Skeletal muscle tissue (tissue), 4 donors: ENCODE results near the gene S100A8. TPM values are rescaled to one million over a fixed set of nuclear protein-coding genes. Genes with fewer than 3 reads are reported as not detected.
"Not testable (repeated sequence)": the region's sequence is repeated elsewhere in the genome, so short reads cannot be mapped to it uniquely, and the experiment has no call there.

Experiments
- H3K27ac ChIP-seq: one replicate; pipeline ENCODE4 v1.7.0; 2013; ENCODE audit warnings: mild to moderate bottlenecking, low read depth, low read length, inconsistent platforms
- H3K27me3 ChIP-seq, 3 donors: one replicate each; pipeline ENCODE4 v1.7.0; 2013; ENCODE audit warnings: low read length in 3 of 3; ENCODE audit not compliant: control insufficient read depth in 3 of 3, insufficient read depth in 3 of 3
- H3K36me3 ChIP-seq, 3 donors: one replicate each; pipeline ENCODE4 v1.7.0; 2013; ENCODE audit warnings: low read length in 3 of 3; ENCODE audit not compliant: control insufficient read depth in 3 of 3, insufficient read depth in 3 of 3
- H3K4me1 ChIP-seq, 3 donors: one replicate each; pipeline ENCODE4 v1.7.0; 2013; ENCODE audit warnings: low read length in 3 of 3, mild to moderate bottlenecking in 3 of 3; ENCODE audit not compliant: control insufficient read depth in 3 of 3, insufficient read depth in 3 of 3
- H3K4me3 ChIP-seq, 3 donors: one replicate each; pipeline ENCODE4 v1.7.0; 2013; ENCODE audit warnings: low read length in 3 of 3
- H3K9ac ChIP-seq, 3 donors: one replicate each; pipeline ENCODE4 v1.7.0; 2013; ENCODE audit warnings: low read length in 3 of 3, mild to moderate bottlenecking in 3 of 3, moderate library complexity in 2 of 3, low read depth in 1 of 3
- H3K9me3 ChIP-seq, 3 donors: one replicate each; pipeline ENCODE4 v1.7.0; 2013; ENCODE audit warnings: low read length in 3 of 3; ENCODE audit not compliant: control insufficient read depth in 3 of 3
- total RNA-seq: library from RNA; depleted of rRNA; stranded (reverse); fragments of >200 nt; gene quantifications from one replicate; pipeline ENCODE4 v1.2.3, GENCODE V29; 2014
- donor health status: Osteomylitis.

Gene S100A8
- total RNA-seq, 1 donor from 2014 or later: 67.3 TPM

- Histone ChIP-seq H3K36me3 (no peaks in the 10 kb centered on the region), H3K9ac (no peak overlapping the region), H3K9me3 (no peaks in the 10 kb centered on the region), H3K27ac (no peak overlapping the region), H3K4me1 (no peaks in the 10 kb centered on the region), H3K27me3 (peaks cover 33 to 45% (median 41%) of the 10 kb centered on the region in 3 donors), H3K4me3 (no peak overlapping the region)
Observed at GRCh38 chr1:153349363-153350320, 41.2 kb downstream of the S100A8 start.

DNA sequence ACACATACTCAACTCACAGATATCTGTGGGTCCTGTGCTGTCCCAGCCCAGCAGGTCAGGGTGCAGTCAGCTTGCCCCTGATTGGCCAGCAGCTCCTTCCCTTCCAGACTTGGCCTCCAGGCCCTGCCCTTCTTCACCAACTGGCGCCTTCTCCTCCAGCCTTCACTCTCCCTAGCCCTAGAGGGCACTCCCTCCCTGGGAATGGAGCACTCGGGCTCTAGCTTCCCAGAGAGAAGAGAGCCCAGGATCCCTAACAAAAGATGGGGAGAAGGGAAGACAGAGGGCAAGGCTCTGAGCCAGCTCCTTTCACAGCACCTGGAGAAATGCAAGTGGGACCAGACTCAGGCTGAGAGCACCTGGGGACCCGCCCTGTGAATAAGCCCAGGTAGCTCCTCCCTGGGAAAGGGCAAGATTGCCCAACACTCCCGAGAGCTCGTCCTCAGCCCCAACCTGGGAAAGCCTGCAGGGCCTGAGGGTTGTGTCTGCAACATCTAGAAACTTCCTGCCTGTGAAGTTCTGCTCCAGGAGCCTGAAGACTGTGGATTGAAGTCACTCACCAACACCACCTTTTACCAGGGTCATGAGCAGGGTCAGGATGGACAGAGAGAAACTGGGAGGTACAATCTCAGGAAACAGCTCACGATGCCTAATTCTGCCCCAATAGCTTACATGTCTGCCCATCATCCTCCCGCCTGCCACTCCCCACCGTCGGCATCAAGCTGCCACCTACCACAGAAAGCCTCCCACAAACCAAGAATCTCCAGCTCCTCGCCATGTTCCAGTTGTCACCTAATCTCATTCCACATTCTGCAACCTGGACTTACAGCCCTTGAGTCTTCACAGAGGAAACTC lies 42.1 kb downstream of the S100A8 start, which contains the start of gene PGLYRP4:
PGLYRP4 (minus strand) TSS at position 331 of the 852 bp plus-strand sequence. CDS start 909 bp downstream, outside the sequence.
- Histone ChIP-seq H3K4me1 (no peaks in the 10 kb centered on the region), H3K27ac (no peak within 1 kb of the TSS), H3K9me3 (no peaks in the 10 kb centered on the region), H3K9ac (no peak within 1 kb of the TSS), H3K27me3 (peaks cover 37 to 51% (median 45%) of the 10 kb centered on the region in 3 donors), H3K4me3 (no peak within 1 kb of the TSS), H3K36me3 (no peaks in the 10 kb centered on the region)

DNA sequence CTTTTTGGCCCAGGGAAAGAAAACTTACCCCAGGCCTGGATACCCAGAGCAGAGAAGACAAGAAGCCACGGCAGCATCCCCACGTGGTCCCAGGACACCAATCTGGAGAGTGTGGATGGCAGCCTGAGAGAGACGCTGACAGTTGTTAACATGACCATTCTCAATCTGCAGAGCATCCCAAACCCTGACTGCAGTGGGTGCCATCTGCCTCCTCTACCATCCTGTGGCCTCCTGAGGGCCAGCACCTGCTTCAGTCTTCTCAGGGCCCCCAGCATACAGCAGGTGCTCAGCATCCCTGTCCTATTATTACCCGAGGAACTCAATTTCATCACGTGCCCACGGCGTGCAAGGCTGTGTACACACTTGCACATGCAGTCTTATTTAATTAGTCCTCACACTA lies 43.0 kb downstream of the S100A8 start:
- Histone ChIP-seq H3K27ac (no peak overlapping the region), H3K27me3 (peaks cover 37 to 54% (median 50%) of the 10 kb centered on the region in 3 donors), H3K4me1 (no peaks in the 10 kb centered on the region), H3K9ac (no peak overlapping the region), H3K36me3 (no peaks in the 10 kb centered on the region), H3K4me3 (no peak overlapping the region), H3K9me3 (no peaks in the 10 kb centered on the region)

- H3K4me3 ChIP-seq, H3K9me3 ChIP-seq, H3K4me1 ChIP-seq, H3K9ac ChIP-seq, H3K27ac ChIP-seq, H3K36me3 ChIP-seq: not testable (repeated sequence)
- peaks cover 37 to 54% (median 50%) of the 10 kb centered on the region in 3 donors for H3K27me3 ChIP-seq
Observed at GRCh38 chr1:153347049-153347448, 43.8 kb downstream of the S100A8 start.

DNA sequence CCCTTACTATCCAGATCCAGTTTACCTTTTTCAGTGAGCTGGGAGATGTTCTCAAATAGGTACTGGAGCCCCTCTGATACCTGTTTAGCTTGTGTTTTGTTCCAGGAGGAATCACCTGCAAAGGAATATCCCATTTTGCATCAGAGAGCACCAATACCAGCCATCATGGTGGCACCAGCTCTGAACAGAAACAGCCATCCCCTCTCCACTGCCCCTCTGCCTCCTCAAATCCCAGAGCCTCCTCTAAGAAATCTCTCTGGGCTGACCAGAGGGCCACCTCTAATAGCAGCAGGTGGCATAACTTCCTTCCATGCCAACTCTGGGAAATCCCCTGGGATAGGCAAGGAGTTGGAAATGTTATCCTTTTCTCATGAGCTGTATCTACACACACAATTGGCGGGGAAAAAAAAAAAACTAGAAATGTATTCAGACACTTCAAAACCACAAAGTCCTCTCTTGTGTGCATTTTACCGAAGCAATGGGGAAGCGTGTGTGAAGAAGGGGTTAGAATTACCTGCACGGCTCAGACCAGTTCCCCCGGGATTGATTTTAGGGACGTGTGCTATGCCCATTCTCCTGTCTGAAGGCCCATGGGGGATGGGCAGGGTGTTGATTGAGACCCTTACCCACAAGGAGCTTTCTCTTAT lies 44.7 kb downstream of the S100A8 start:
- H3K27me3 ChIP-seq: peaks cover 34 to 58% (median 50%) of the 10 kb centered on the region in 3 donors
- no peak overlapping the region for H3K4me3 ChIP-seq
- no peaks in the 10 kb centered on the region for H3K9me3 ChIP-seq
- no peaks in the 10 kb centered on the region for H3K4me1 ChIP-seq
- H3K27ac ChIP-seq: no peak overlapping the region
- H3K36me3 ChIP-seq: no peaks in the 10 kb centered on the region
- no peak overlapping the region for H3K9ac ChIP-seq

DNA sequence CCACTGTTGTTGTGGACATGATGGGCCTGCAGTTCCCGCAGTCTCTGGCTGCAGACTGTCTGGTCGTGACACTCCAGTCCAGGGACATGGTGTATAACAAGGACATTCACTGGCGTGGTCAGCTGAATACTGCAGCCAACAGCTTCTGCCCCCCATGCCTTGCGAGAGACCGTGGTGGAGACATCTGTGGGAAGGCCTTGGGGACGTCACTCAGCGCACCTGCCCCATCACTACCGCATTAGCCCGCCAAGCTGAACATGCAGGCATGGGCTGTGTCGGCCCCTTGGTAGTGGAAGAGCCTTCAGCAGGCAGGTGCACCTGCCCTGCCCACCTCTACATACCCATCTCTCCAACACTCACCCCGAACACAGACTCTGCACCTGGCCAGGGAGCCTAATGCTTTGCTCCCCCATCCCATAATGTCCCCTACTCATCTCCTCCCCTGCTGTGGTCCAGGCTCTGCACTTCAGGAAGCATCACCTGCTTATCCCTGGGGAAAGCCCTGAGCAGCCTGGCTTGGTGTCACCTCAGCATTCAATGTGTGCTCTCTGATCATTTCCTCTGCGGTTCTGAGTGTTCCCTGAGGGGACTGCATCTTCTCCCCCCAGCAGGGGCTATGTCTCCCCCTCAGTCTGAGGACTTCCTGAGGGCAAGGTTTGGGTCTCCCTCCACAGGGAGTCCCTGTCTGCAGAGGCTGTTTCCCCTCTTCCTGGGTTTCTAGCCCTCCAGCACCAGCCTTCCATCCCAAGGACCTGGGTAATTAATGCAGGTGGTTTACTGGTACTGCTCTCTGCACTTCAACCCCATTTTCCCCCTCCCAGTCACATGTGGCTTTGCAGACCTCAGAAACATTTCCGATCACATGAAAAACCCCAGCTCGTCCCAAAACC lies 45.4 kb downstream of the S100A8 start:
- no peak overlapping the region for H3K27ac ChIP-seq
- no peaks in the 10 kb centered on the region for H3K4me1 ChIP-seq
- H3K36me3 ChIP-seq: no peaks in the 10 kb centered on the region
- no peak overlapping the region for H3K4me3 ChIP-seq
- no peaks in the 10 kb centered on the region for H3K9me3 ChIP-seq
- peaks cover 31 to 52% (median 50%) of the 10 kb centered on the region in 3 donors for H3K27me3 ChIP-seq
- no peak overlapping the region for H3K9ac ChIP-seq

- H3K27me3 ChIP-seq: peaks cover 29 to 55% (median 49%) of the 10 kb centered on the region in 3 donors
- no peaks in the 10 kb centered on the region for H3K9me3 ChIP-seq
- no peak overlapping the region for H3K4me3 ChIP-seq
- no peak overlapping the region for H3K9ac ChIP-seq
- no peaks in the 10 kb centered on the region for H3K4me1 ChIP-seq
- no peaks in the 10 kb centered on the region for H3K36me3 ChIP-seq
- H3K27ac ChIP-seq: no peak overlapping the region
Observed at GRCh38 chr1:153344718-153345025, 46.2 kb downstream of the S100A8 start.

DNA sequence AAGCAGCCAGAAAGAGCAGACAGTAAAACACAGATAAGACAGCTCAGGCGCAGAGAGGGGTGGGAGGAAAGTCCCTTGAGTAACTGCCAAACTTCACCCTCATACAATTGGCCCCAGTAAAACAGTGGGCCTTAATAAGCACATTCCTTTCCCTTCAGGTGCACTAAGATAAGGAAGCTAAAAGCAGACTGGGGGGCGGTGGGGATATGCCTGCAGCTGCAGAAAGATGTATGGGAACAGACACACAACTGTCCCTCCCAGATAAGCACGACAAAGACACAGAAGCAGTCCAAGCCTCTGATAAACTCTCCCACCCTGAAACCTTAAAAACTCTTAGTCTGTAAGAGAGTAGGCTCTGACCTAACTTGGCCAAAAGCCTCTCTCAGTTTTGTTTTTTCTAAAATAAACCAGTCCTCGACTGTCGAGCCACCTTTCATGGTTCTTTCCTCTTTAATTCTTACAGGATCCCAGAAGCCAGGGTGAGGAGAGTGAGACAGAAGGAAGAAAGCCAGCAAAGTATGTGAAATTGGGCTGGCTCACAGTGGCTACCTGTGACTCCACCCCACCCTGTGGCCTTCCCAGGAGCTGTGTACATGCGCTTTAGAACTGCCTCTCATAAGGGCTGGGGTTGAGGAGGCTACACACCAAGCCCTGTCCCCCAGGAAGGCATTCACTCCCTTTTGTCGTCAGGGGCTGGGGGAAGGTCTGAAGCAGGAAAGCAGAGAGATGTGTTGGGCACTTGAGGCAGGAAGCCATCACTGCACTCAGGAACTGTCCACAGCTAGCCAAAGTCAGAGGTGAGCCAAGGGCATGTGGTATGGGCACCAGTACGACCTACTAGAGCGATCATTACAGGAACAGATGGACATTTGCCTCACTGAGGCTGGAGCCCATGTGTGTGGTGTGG lies 46.8 kb downstream of the S100A8 start:
- no peak overlapping the region for H3K4me3 ChIP-seq
- no peaks in the 10 kb centered on the region for H3K9me3 ChIP-seq
- H3K27ac ChIP-seq: no peak overlapping the region
- H3K9ac ChIP-seq: no peak overlapping the region
- no peaks in the 10 kb centered on the region for H3K4me1 ChIP-seq
- peaks cover 23 to 50% (median 42%) of the 10 kb centered on the region in 3 donors for H3K27me3 ChIP-seq
- no peaks in the 10 kb centered on the region for H3K36me3 ChIP-seq
